Right ventricle myocardium inferior (tissue), 1 donor: ENCODE results near the gene NTN1. TPM values are rescaled to one million over a fixed set of nuclear protein-coding genes. Genes with fewer than 3 reads are reported as not detected.

Source experiments
- ATAC-seq: fragments of 200-7000 bp; cut with Tn5 transposase; one replicate; pipeline ENCODE4 v1.9.1; 2020; ENCODE audit warnings: mild to moderate bottlenecking, moderate library complexity
- DNase-seq: peaks from one replicate; pipeline ENCODE4 v3.0.0; 2021; ENCODE audit errors: missing footprints
- intact Hi-C: fragments of 100-400 bp; cut with DNase I; formaldehyde crosslinking; loops from one replicate; pipeline ENCODE4 v1.11.0; 2022
- total RNA-seq: library from RNA; stranded (reverse); fragmentation: NEBNext Ultra II Directional; extraction: Animal tissue kit (Norgen Biotek cat#: 25700); gene quantifications from one replicate; pipeline ENCODE4 v1.2.1, GENCODE V29; 2021
- donor health status: DM: no; HTN: yes; CAD: no; lungs with severe emphysema.

Gene NTN1
- total RNA-seq, 1 donor from 2014 or later: 24.5 TPM

- no peak for DNase-seq
- intact Hi-C loops: no loop called here
- ATAC-seq: no peak
These were observed 240.0 kb downstream of the NTN1 start for GRCh38 chr17:9261081-9262012.

GRCh38 chr17:9266031-9266680, 244.8 kb downstream of the NTN1 start:
- no peak for ATAC-seq
- no peak for DNase-seq
- intact Hi-C loops: no loop called here

- DNase-seq (no peak), ATAC-seq (no peak)
- intact Hi-C loops: no loop called here
These were observed 245.4 kb downstream of the NTN1 start for GRCh38 chr17:9266697-9267117.

- DNase-seq (no peak), ATAC-seq (no peak)
- intact Hi-C loops: no loop called here
These were observed 247.2 kb downstream of the NTN1 start for GRCh38 chr17:9268546-9268945.

GRCh38 chr17:9269350-9270035, 248.2 kb downstream of the NTN1 start:
- DNase-seq (no peak), ATAC-seq (no peak)
- intact Hi-C loops: no loop called here

GRCh38 chr17:9270921-9271320, 249.6 kb downstream of the NTN1 start:
- ATAC-seq (no peak), DNase-seq (no peak)
- intact Hi-C loops: no loop called here

GRCh38 chr17:9271989-9272388, 250.7 kb downstream of the NTN1 start:
- ATAC-seq (peak; percentile 39), DNase-seq (no peak)
- intact Hi-C loops: no loop called here

- DNase-seq (no peak), ATAC-seq (no peak)
- intact Hi-C loops: no loop called here
These were observed 251.3 kb downstream of the NTN1 start for GRCh38 chr17:9272501-9273200.

GRCh38 chr17:9273428-9274391, 252.4 kb downstream of the NTN1 start:
- peak; percentile 47 for ATAC-seq
- intact Hi-C loops: no loop called here
- no peak for DNase-seq

- no peak for DNase-seq
- intact Hi-C loops: no loop called here
- no peak for ATAC-seq
These were observed 253.7 kb downstream of the NTN1 start for GRCh38 chr17:9274973-9275372.

- intact Hi-C loops: no loop called here
- DNase-seq: no peak
- no peak for ATAC-seq
These were observed 258.6 kb downstream of the NTN1 start for GRCh38 chr17:9279893-9280292.

GRCh38 chr17:9283909-9284308, 262.6 kb downstream of the NTN1 start:
- intact Hi-C loops: no loop called here
- ATAC-seq (no peak), DNase-seq (no peak)

- intact Hi-C loops: no loop called here
- ATAC-seq (no peak), DNase-seq (no peak)
These were observed 263.6 kb downstream of the NTN1 start for GRCh38 chr17:9284884-9285283.

- intact Hi-C loops: no loop called here
- ATAC-seq (no peak), DNase-seq (no peak)
These were observed 264.5 kb downstream of the NTN1 start for GRCh38 chr17:9285602-9286427.

- ATAC-seq (no peak), DNase-seq (no peak)
- intact Hi-C loops: no loop called here
These were observed 265.1 kb downstream of the NTN1 start for GRCh38 chr17:9286434-9286833.

- intact Hi-C loops: no loop called here
- no peak for ATAC-seq
- no peak for DNase-seq
These were observed 266.0 kb downstream of the NTN1 start for GRCh38 chr17:9287306-9287705.

GRCh38 chr17:9290226-9290613, 268.9 kb downstream of the NTN1 start:
- DNase-seq (no peak), ATAC-seq (no peak)
- intact Hi-C loops: loop anchor here (10.0 kb wide), 2 partner anchors 185 to 235 kb away; no protein-coding TSS in a partner anchor
